Right lung (tissue), 5 donors: ENCODE measurements around the gene SIRPB1. TPM values are rescaled to one million over a fixed set of nuclear protein-coding genes. Genes with fewer than 3 reads are reported as not detected.
"Not testable (repeated sequence)": the region's sequence is repeated elsewhere in the genome, so short reads cannot be mapped to it uniquely, and the experiment has no call there.

ENCODE experiments used
- DNase-seq, 2 donors: peaks; one replicate each; pipeline ENCODE4 v3.0.0-alpha.2; 2013
- polyA plus RNA-seq, 5 donors: library from polyadenylated mRNA; unstranded; fragments of 120-200 nt; gene quantifications; one replicate each; pipeline versions ENCODE4 v1.2.1 to v1.2.3, GENCODE V29; 2013; ENCODE audit warnings: inconsistent platforms in 1 of 5, low replicate concordance in 1 of 5; ENCODE audit not compliant: insufficient read length in 5 of 5, insufficient read depth in 1 of 5

The SIRPB1 gene
- polyA plus RNA-seq, 5 donors: 0.45 to 1.6 (median 1.2) TPM

DNA sequence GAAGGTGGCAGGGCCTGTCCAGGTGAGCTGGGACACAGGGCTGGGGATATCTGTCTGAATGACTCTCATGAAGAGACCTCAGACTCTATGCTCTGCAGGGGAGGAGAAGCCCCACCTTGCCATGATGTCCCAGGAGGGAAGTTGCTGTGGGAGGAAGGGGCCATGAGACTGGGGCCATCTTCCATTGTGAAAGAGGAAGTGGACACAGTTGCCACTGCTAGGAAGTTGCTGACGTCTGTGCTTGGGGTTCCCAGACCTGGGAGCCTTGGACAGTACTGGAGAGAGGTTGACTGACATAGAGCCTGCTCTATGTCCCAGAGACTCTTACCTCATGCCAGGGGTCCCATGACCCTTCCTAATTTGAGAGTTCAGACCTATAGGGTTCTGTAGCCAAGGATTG, 24.5 kb downstream of the SIRPB1 start:
- DNase-seq: no peak

DNA sequence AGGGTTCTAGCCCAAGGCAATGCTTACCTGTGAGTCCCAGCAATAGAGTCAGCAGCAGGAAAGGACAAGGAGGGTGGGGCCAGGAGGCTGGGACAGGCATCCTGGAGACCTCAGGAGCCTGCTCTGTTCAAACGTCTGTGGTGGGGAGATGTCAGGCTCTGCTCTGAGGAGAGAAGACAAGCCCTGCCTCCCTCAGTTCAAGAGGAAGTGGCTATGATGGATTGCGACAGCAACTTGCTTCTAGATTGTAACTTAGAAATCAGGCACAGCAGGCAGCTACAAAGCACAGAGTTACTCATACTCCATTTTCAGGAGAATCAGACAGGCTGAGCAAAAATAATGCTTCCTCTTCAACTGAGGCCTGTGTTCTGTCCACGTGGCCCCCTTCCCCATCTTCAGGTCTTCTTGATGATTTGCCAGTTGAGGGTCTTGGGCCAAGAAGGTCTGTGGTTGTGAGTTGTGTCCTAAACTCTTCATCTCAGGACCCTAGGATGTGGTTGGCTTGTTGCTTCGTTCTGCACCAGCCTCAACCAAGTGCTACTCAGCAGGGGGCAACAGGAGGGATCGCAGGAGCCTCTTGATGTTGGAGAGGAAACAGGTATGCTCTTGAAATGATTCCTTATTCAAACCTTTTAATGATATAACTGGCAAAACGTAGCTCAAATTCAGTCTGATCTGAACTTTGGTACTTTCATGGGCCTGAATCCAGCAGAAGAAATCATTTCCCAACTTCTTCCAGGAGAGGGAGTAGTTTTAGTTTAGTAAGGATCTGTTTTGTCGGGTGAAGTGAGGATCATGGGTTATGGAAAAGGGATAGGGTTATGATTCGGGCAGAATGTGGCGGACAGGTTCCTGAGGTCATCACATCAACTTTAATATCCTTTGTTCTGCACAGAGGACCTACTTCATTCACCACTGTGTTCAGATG, 31.0 kb downstream of the SIRPB1 start:
- no peak for DNase-seq

DNA sequence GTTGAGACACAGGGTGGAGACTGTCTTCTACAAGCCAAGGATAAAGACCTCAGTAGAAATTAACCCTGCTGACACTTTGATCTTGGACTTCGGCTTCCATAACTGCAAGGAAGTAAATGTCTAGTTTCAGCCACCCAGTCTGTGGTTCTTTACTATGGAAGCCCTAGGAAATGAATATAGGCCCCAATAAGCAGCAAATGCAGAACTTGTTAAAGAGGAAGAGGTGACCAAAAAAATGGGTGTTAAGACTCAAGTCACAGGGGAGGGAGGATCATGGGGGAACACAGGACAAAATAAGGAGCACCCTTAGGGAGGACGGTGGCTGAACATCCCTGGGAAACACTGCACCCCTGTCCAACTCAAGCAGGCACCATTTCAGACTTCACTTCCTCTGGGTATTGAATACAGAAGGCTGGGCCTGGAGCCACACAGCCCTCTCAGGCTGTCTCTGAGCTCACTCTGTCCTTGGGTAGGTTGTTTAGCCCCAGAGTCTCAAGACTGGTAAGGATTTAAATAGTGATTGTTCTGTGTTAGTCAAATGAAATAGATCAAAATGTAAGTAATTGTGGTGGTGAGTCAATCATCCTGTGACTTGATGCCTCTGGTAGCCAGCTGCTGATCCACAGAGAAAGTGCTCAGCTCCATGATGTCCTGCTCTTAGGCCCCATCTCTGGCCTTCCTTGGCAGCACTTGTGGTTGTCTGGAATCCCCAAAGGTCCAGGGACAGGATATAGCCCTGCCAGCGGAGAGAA, 31.9 kb downstream of the SIRPB1 start:
- no peak for DNase-seq

DNA sequence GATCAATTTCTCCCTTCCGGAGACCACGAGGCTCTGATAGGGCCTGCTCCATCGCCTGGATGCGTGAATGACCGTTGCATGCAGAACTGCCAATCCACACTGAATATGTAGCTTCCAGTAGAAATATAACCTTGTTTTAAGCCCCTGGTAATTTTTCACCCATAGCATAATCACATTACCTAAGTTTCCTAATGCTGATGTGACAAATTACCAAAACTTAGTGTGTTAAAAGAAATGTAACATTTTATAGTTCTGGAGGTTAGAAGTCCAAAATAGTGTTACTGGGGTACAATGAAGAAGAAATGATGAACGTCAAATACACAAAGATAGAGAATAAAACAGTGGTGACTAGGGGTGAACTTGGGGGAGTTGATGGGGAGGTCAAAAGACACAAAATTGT, 40.3 kb downstream of the SIRPB1 start:
- DNase-seq: no peak

DNA sequence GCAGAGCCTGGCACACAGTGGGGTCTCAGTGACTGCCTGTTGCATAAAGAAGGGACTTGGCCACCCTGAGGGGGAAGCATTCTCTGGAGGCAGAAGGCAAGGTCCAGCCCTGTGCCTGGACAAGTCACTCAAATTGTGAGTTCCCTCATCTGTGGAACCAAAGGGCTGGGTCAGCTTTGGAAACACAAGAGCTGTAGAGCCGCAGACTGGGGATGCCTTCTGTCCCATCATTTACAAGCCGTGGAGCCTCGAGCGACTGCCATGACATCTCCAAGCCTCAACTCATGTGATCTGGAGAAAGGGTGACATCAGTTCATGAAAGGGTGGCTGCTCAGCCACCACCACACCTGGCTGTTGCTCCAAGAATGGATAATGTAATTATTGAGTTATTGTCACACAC, 41.9 kb downstream of the SIRPB1 start:
- DNase-seq: no peak

DNA sequence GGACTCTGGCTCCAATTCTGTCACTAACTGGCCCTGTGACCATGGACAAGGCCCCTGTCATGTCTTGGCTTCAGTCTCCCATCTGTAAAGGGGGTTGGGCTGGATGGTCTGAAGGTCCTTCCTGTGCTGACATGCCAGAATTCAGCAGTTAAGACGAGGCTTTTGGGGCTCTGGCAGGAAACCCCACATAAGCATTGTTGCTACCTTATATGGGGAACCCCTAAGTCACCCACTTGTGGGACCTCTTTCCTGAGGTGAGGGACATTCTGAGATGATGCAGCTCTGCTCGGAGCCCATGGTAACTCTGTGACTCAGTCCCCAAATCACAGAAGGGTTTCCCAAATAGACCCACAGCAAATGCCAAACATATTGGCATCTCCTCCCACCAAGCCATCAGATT, 42.5 kb downstream of the SIRPB1 start:
- DNase-seq: not testable (repeated sequence)

DNA sequence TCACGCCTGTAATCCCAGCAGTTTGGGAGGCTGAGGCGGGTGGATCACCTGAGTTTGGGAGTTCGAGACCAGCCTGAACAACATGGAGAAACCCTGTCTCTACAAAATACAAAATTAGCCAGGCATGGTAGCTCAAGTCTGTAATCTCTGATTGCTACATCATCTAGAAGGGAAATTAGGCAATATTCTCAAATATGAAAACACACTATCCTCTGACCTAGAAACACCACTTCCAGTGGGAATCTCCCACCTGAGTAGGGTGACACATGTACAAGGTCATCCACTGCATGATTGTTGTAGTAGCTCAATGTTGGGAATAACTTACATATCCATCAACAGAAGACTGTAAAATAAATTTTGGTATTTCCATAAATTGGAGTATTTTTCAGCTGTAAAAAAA, 43.2 kb downstream of the SIRPB1 start:
- DNase-seq: no peak

DNA sequence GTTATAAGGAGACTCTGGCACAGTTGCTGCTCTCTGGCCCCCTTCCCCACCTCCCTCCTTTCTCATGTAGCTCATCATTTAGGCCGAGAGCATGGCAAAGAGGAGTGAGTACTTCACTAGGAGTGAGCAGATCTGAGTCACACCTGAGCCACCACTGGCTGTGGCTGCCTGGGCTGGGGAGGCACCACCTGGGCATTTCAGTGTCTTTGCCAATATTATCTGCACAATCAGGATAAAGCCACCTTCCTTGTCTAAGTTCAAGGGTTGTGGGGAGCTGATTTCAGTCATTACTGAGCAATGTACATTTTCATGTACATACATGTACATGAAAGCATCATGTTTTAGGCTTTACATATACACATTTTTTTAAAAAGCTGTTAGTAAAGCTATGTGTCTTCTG, 43.8 kb downstream of the SIRPB1 start:
- DNase-seq: not testable (repeated sequence)

DNA sequence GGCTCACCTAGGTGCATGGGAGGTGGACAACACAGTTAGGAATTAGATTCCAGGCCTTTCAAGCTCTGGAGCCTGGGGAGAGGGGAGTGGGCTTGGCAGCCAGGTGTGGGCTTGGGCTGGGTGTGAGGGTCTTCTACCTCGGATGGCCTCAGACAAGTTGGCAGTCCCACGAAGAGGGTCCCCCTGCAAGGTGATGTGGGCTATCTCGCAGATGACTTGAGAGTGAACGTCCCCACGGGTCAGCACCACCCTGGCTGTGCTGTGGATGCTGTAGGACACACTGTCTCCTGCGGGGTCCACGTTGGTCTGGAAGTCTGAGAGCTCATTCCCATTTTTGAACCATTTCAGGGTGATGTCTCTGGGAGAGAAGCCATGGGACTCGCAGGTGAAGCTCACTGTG, 48.2 kb downstream of the SIRPB1 start:
- not testable (repeated sequence) for DNase-seq

Other genes with a start within 250 kb of the SIRPB1 start
- 100 to 1,000 TPM; 439 to 529 (median 459) TPM for gene FKBP1A, start 227.0 kb downstream of the SIRPB1 start, polyA plus RNA-seq
- gene NSFL1C, start 153.2 kb downstream of the SIRPB1 start, polyA plus RNA-seq: 10 to 100 TPM; 82.5 to 96.7 (median 93.7) TPM
- 1 to 10 TPM; 1.3 to 3.0 (median 1.8) TPM for gene SIRPB2, start 128.6 kb downstream of the SIRPB1 start, polyA plus RNA-seq
- under 1 TPM in 1 of 5 donors, not detected in 4; 0.09 TPM for gene SIRPD, start 62.3 kb downstream of the SIRPB1 start, polyA plus RNA-seq
- under 1 TPM in 3 of 5 donors, not detected in 2; 0.24 to 0.41 (median 0.37) TPM for gene SIRPG, start 37.8 kb upstream of the SIRPB1 start, polyA plus RNA-seq